HG03175 (cell line): ENCODE results near the gene ARHGDIG.
"Not testable (repeated sequence)": the region's sequence is repeated elsewhere in the genome, so short reads cannot be mapped to it uniquely, and the experiment has no call there.

Experiments used
- ATAC-seq: cut with Tn5 transposase; IDR thresholded peaks from one replicate; pipeline ENCODE4 v1.9.1; 2021; ENCODE audit warnings: mild to moderate bottlenecking, moderate library complexity; ENCODE audit not compliant: unreplicated experiment

The ARHGDIG gene

DNA sequence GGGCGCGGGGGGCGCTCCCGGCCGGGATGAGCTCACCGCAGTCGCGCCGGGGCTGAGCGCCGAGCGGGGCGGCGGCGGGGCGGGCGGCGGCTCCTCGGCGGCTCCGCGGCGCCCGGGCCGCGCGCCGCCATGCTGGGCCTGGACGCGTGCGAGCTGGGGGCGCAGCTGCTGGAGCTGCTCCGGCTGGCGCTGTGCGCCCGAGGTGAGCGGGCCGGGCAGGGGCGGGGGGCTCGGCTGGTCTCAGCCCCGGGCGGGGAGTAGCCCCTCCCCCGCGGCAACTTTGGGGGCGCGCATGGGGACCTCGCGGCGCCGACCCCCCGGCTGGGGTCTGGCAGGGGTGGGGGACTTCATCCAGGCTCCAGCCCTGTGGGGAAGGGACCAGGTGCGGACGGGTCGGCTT, at the start of gene ARHGDIG:
ARHGDIG (plus strand) TSS at position 40 of the 400 bp plus-strand sequence; CDS start at position 130, 90 bp downstream.
- no peak for ATAC-seq

DNA sequence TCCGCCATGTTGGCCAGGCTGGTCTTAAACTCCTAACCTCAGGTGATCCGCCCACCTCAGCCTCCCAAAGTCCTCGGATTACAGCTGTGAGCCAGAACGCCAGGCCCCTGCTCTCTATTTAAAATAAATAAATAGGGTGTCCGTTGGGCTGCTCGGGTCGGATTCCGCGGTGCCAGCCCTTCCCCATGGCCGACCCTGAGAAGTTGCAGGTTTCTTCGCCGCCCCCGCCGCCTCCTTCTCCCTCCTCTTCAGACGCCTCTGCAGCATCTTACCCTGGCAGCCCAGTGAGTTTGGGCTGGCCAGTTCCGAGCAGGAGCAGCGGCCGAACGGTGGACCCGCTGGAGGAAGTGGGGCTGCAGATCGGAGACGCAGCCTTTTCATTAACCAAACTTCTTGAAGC, 49.4 kb upstream of the ARHGDIG start:
- ATAC-seq, result no peak

DNA sequence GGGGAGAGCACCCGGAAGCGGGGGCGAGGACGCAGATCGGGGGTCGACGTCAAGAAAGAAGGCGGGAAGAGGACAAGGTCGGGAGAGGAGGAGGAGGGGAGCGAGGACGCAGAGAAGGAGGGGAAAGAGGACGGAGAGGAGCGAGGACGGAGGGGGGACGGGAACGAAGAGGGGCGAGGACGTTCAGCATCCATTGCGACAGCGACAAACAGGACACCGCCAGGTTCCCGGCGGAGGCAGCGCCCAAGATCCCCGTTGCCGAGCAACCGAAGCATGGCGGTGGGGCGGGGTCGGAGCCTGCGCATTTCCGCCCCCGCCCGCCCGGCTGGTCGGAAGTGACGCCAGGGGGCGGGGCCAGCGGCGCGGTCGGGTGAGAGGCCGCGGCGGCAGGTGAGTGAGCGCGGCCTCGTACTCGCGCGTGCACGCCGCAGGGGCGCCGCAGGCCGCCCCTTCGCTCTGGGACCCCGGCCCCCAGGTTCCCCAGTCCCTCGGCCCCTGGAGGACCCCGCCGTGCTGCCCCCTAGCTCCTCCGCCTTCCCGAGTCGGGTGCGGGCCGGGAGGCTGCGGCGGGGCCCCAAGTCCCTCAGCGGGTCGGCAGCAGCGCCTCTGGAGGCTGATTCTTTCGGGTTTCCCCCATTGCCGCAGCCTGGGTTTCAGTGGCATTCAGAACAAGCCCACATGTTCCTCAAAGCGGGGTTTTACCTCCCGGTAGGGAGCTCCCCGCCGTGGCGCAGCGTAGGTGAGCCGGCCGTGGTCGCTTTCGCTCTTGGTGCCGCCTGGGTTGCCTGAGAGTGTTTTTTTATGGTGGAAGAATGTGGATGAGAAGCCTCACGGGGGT, 45.7 kb upstream of the ARHGDIG start, which contains the start of gene FAM234A:
FAM234A (plus strand) TSS at position 354 of the 838 bp plus-strand sequence. CDS start 19,593 bp downstream, outside the sequence.
- peak; percentile 82 for ATAC-seq

DNA sequence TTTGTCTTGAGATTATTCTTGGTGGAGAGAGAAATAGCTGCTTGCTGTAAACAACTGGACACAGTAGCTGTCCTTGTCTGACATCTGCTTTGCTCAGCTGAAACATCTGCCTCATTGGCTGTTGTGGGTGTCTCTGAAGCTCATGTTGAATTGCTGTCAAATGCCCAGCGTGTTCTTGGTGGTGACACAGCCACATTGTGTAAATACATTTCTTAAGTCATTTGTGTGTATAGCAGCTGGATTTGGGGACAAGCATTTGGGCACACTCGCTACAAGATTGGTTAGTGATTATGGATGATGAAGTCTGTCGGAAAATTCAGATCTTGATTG, 40.5 kb upstream of the ARHGDIG start:
- ATAC-seq, result no peak

DNA sequence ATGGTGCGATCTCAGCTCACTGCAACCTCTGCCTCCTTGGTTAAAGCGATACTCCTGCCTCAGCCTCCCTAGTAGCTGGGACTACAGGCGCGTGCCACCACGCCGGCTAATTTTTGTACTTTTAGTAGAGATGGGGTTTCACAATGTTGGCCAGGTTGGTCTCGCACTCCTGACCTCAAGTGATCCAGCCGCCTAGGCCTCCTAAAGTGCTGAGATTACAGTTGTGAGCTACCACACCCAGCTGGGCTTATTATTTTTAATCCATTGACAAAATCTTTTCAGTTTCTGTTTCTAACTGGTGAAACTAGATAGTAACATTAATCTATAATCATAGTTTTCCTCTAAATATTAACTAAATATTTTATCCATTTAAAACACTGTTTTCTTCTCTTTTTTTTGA, 39.8 kb upstream of the ARHGDIG start:
- ATAC-seq, result no peak

DNA sequence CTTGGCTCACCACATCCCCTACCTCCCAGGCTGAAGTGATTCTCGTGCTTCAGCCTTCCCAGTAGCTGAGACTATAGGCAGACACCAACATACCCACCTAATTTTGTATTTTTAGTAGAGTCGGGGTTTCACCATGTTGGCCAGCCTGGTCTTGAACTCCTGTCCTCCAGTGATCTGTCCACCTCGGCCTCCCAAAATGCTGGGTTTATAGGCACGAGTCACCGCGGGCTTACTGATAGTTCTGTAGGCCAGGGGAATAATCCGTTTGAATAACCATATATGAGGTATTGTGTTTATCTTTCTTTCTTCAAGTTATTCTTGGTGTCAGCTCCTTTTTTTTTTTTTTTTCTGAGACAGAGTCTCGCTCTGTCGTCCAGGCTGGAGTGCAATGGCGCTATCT, 38.1 kb upstream of the ARHGDIG start:
- ATAC-seq, result no peak

DNA sequence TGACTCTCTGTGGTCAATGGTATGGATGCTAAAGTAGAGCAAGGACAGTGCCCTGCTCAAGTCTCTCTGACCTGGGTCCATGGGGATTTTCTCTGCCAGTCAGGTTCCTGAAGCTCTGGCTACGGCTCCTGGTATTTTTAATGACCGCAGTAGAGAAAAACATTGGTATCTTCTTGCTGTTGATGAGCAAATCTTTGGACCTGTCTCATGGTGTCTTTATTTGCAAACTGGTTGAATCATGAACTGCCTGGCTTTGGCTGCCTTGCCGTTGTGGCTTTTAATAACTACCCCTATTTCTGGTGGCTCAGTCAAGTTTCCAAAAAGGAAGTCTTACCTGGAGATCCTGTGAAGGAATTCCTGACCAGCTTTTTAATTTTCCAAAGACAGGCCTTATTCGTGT, 37.0 kb upstream of the ARHGDIG start:
- ATAC-seq, result no peak

DNA sequence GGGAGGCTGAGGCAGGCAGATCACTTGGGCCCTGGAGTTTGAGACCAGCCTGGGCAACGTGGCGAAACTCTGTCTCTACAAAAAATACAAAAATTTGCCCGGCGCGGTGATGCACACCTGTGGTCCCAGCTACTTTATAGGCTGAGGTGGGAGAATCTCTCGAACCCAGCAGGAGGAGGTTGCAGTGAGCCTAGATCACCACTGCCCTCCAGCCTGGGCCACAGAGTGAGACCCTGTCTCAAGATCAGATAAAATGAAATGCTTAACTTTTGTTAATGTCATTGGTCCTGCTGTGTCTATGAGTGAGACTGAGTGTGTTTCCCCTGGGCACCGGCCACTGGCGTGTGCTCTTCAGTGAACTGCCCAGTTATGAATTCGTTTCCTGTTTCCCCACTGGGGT, 35.3 kb upstream of the ARHGDIG start:
- no peak for ATAC-seq

DNA sequence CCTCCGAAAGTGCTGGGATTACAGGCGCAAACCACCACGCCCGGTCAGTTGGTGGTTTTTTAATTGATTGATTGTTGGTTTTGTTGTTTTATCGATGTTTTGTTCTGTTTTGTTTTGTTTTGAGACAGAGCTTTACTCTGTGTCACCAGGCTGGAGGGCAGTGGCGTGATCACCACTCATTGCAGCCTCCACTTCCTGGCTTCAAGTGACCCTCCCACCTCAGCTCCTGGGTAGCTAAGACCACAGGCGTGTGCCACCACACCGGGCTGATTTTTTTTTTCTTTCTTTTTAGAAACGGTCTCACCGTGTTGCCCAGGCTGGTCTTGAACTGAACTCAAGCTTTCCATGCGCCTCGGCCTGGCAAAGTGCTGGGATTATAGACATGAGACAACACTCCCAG, 33.4 kb upstream of the ARHGDIG start:
- ATAC-seq, result no peak

DNA sequence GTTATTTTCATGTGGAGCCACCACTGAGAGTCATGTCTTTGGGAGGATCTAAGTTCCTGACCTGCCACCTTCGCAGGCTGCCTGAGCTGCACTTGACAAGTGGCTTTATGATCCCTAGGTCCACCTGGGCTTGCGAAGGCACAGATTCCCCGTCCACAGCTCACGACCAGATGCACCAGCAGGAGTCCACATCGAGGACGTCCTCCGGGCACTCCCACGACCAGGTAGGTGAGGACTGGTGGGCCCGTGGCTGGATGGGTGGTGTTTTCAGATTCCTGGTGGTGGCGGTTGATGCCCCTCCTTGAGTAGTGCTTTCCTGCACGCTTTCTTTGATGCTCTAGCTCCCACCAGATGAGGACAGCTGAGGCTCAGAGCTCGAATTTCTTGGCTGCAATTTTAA, 31.0 kb upstream of the ARHGDIG start:
- ATAC-seq, result no peak

DNA sequence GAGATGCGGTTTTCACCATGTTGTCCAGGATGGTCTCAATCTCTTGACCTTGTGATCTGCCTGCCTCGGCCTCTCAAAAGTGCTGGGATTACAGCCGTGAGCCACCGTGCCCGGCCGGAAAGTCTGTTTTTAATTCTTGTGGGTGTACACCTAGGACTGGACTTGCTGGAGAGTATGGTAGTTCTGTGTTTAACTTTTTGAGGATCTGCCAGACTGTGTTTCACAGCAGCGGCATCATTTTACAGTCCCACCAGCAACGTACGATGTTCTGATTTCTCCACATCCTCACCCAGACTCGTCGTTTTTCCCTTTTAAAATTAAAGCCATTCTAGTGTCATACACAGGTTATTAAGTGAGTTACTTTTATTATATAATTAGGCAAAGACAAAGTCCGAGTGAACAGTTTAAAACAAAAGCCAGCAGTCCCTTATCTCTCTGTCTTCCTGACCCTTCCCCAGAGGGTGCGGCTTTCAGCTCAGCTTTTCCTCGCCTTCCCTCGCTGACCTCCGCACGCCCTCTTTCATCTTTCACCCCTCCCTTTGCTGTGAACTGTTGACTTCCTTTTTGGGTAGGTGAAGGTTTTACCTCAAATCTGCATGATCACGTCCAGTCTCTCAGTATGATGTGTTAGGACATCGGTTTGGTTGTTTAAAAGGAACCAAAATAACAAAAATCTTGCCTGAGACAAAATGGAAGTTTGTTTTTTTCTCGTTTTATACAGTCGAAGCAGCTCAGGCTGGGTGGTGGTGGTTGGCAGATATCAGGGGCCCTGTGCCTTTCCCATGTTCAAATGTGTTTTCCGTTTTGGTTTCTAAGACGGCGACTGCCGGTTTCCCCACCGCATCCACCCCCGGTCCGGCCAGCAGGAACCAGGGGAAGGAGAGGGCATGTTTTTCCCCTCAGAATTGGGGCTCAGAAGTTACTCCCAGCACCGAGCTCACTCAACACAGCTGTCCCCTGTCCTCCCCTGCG, 27.7 kb upstream of the ARHGDIG start:
- no peak for ATAC-seq

DNA sequence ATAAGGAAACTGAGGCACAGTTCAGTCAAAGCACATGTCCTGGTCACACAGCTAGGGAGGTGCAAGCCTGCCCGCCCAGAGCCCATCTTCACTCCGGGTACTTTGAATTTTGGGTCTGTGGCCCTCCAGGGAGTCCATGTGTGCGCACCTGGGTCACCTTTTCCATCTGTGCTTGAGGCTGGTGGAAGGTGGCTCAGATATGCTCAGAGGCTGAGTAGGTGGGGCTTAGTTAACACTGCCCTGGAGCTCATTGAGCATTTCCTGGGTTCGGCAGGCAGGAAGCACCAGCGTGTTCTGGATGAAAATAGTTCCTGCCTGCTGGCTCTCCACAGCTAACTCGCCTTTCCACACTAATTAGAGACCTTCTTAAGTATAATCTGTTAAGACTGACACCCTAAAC, 26.6 kb upstream of the ARHGDIG start:
- no peak for ATAC-seq

DNA sequence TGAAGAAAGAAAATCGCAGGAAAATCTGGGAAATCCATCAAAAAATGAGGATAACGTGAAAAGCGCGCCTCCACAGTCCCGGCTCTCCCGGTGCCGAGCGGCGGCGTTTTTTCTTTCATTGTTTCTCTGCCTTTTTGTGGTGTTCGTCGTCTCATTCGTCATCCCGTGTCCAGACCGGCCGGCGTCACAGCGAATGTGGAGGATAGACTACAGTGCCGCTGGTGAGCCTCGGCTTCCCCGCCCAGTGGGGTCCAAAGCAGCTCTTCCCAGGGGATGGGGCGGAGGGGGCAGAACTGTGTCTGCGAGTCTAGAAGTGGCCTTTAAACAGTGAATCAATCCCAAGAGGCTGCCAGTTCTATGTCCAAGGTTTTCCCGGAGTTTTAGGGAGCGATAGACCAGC, 25.9 kb upstream of the ARHGDIG start:
- ATAC-seq, result no peak

DNA sequence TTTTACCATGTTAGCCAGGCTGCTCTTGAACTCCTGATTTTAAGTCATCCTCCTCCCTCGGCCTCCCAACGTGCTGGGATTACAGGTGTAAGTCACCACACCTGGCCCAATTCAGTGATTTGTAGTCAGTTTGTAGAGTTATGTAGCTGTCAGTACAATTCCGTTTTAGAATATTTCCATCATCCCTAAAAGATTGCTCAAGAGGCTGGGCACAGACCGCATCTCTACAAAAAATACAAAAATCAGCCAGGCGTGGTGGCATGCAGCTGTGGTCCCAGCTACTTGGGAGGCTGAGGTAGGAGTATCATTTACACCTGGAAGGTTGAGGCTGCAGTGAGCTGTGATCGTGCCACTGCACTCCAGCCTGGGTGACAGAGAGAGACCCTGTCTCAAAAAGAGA, 25.2 kb upstream of the ARHGDIG start:
- ATAC-seq, result no peak

DNA sequence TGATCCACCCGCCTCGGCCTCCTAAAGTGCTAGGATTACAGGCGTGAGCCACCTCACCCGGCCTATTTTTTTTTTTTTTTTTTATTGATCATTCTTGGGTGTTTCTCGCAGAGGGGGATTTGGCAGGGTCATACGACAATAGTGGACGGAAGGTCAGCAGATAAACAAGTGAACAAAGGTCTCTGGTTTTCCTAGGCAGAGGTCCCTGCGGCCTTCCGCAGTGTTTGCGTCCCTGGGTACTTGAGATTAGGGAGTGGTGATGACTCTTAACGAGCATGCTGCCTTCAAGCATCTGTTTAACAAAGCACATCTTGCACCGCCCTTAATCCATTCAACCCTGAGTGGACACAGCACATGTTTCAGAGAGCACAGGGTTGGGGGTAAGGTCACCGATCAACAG, 22.3 kb upstream of the ARHGDIG start:
- ATAC-seq, result not testable (repeated sequence)

DNA sequence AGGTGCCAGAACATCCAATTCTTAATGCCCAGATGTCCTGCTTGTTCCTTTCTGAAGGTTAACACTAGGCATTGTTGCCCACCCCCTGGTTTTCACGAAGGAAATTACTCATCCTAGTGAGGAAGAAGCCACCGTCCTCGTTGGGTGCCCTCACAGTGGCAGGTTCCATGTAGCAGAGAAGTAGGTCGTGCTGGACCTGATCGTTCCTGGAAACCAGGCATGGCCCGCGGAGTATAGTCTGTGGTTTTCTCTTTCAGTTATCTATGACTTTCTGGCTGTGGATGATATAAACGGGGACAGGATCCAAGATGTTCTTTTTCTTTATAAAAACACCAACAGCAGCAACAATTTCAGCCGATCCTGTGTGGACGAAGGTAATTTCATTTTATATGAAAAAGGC, 21.2 kb upstream of the ARHGDIG start:
- ATAC-seq, result no peak

DNA sequence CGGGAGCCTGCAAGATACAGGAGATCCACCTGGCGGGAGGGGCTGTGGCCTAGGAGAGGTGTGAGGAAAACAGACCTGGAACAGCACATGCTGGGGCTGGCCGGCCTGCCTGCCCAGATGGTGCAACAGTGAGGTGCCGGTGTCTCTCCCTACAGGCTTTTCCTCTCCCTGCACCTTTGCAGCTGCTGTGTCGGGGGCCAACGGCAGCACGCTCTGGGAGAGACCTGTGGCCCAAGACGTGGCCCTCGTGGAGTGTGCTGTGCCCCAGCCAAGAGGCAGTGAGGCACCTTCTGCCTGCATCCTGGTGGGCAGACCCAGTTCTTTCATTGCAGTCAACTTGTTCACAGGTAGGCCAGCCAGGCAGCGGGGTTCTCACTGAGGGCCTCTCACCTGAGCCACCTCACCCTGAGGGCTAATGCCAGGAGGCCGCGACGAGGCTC, 20.6 kb upstream of the ARHGDIG start:
- ATAC-seq, result no peak

DNA sequence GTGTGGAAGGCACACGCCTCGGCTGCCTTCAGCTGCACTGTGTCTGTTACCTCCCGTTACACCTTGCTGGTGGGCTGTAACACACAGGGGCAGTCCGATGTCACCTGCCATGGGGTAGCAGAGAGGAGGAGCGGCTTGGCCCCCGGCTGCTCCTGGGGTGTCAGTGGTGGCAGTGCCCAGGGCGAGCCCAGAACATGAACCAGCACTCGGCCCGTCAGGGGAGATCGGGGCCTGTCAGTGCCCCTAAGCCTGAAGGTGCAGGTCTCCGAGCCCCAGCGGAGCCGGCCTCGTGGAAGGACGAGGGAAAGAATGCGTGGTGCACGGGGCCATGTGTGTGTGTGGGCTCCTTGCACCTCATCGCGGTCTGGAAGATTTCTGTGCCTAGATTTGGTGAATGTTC, 20.1 kb upstream of the ARHGDIG start:
- no peak for ATAC-seq

DNA sequence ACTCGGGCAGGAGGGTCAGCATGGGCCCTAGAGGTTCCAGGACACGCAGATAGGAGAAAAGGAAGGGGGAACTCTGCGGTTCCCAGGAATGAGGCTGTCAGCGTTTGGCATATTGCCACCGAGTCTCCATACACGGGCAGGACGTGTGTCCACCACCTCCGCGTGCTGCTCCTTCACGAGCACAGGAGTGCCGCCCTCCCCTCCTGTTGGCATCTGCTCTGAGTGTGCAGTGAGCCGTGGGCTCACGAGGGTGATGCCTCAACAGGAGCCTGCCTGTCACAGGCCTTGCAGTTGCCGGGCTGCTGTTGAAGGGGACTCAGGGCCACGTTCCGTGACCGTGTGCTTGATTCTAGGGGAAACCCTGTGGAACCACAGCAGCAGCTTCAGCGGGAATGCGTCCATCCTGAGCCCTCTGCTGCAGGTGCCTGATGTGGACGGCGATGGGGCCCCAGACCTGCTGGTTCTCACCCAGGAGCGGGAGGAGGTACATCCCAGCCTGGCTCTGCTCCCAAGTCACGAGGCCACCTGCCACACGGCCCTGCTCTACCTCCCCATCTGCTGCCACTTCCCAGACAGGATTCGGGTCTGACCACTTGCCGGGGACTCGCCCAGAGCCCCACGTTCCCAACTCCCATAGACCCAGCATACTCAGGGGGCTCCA, 19.2 kb upstream of the ARHGDIG start:
- ATAC-seq, result no peak

DNA sequence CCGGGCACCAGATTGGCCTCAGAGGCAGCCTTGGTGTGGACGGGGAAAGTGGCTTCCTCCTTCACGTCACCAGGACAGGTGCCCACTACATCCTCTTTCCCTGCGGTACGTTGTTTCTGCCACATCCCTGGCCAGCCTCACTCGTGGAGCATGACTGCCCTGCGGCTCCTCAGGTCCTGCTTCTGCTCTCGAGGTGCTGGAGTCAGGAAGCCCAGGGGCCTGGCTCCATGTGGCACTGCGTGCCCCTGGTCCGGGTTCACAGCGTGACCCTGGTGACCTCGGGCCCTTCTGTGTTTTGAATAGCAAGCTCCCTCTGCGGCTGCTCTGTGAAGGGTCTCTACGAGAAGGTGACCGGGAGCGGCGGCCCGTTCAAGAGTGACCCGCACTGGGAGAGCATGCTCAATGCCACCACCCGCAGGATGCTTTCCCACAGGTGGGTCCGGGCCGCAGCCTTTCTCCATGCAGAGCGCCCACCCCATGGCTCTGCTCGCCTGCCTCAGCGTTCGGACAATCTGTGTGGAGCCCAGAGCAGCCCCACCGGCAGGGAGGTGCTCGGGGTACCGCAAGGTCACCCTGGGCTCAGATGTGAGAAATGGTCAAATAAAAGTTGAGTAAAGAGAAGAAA, 18.2 kb upstream of the ARHGDIG start:
- no peak for ATAC-seq
